Astrocyte (in vitro differentiated cells and primary cell): Measurements from ENCODE around the gene ZFR2. TPM values are rescaled to one million over a fixed set of nuclear protein-coding genes. Genes with fewer than 3 reads are reported as not detected.

Source experiments
- DNase-seq: peaks from one replicate; pipeline ENCODE4 v3.0.0-alpha.2; 2010; ENCODE audit warnings: low read depth
- FAIRE-seq: peaks from 2 replicates; lab custom pipeline; 2011; peaks lifted over from hg19 to GRCh38; lab: Jason Lieb, UNC
- H2AFZ ChIP-seq: 2 replicates; pipeline ENCODE4 v1.6.0; 2012; ENCODE audit warnings: low read depth, low read length, inconsistent platforms
- H3K27ac ChIP-seq: 2 replicates; pipeline ENCODE4 v1.5.1; 2011; ENCODE audit warnings: low read depth, low read length, inconsistent platforms
- H3K27me3 ChIP-seq: 2 replicates; pipeline ENCODE4 v1.6.0; 2011; ENCODE audit warnings: low read length, inconsistent platforms; ENCODE audit not compliant: insufficient read depth
- H3K36me3 ChIP-seq: 2 replicates; pipeline ENCODE4 v1.5.1; 2011; ENCODE audit warnings: low read length, inconsistent platforms; ENCODE audit not compliant: insufficient read depth
- H3K4me1 ChIP-seq: 2 replicates; pipeline ENCODE4 v1.5.1; 2011; ENCODE audit warnings: low read length, inconsistent platforms; ENCODE audit not compliant: insufficient read depth
- H3K4me2 ChIP-seq: 2 replicates; pipeline ENCODE4 v1.6.0; 2012; ENCODE audit warnings: low read length, inconsistent platforms
- H3K4me3 ChIP-seq: 2 replicates; pipeline ENCODE4 v1.5.1; 2011; ENCODE audit warnings: low read depth, mild to moderate bottlenecking, low read length, inconsistent platforms; ENCODE audit not compliant: insufficient read depth
- H3K79me2 ChIP-seq: 2 replicates; pipeline ENCODE4 v1.6.0; 2012; ENCODE audit warnings: mild to moderate bottlenecking, low read length, inconsistent platforms; ENCODE audit not compliant: insufficient read depth
- H3K9ac ChIP-seq: 2 replicates; pipeline ENCODE4 v1.6.0; 2012; ENCODE audit warnings: mild to moderate bottlenecking, low read length, inconsistent platforms
- H3K9me3 ChIP-seq: 2 replicates; pipeline ENCODE4 v1.5.1; 2012; ENCODE audit warnings: low read depth, mild to moderate bottlenecking, low read length, inconsistent platforms; ENCODE audit not compliant: insufficient read depth
- H4K20me1 ChIP-seq: 2 replicates; pipeline ENCODE4 v1.6.0; 2012; ENCODE audit warnings: low read length, inconsistent platforms; ENCODE audit not compliant: insufficient read depth
- H3K27ac Mint-ChIP-seq: one replicate; pipeline ENCODE4 v1.8.0; 2021; ENCODE audit warnings: mild to moderate bottlenecking, mixed read lengths; ENCODE audit not compliant: unreplicated experiment
- H3K27me3 Mint-ChIP-seq: one replicate; pipeline ENCODE4 v1.8.0; 2021; ENCODE audit warnings: low read depth, mixed read lengths; ENCODE audit not compliant: unreplicated experiment
- H3K36me3 Mint-ChIP-seq: one replicate; pipeline ENCODE4 v1.8.0; 2021; ENCODE audit warnings: low read depth, mixed read lengths; ENCODE audit not compliant: unreplicated experiment
- H3K4me1 Mint-ChIP-seq: one replicate; pipeline ENCODE4 v1.8.0; 2021; ENCODE audit warnings: low read depth, mixed read lengths; ENCODE audit not compliant: unreplicated experiment
- H3K4me3 Mint-ChIP-seq: one replicate; pipeline ENCODE4 v1.8.0; 2021; ENCODE audit warnings: mild to moderate bottlenecking, moderate library complexity, mixed read lengths; ENCODE audit not compliant: unreplicated experiment
- H3K9me3 Mint-ChIP-seq: one replicate; pipeline ENCODE4 v1.8.0; 2021; ENCODE audit warnings: mild to moderate bottlenecking, mixed read lengths; ENCODE audit not compliant: unreplicated experiment
- CTCF ChIP-seq: IDR thresholded peaks from 2 replicates; pipeline ENCODE4 v1.5.1; 2011; ENCODE audit warnings: low read depth, mild to moderate bottlenecking, inconsistent platforms, low read length, moderate library complexity; ENCODE audit not compliant: insufficient read depth
- EZH2 ChIP-seq: IDR thresholded peaks from 2 replicates; pipeline ENCODE4 v1.6.1; 2012; ENCODE audit warnings: mild to moderate bottlenecking, low read length, inconsistent platforms; ENCODE audit not compliant: insufficient read depth
- total RNA-seq: library from RNA; stranded (reverse); gene quantifications from 2 replicates; pipeline ENCODE4 v1.2.1, GENCODE V29; 2021

ZFR2 gene
- total RNA-seq, 1 donor from 2014 or later = 2.0 TPM

- Histone ChIP-seq H3K4me3 (no peak overlapping the region), H2AFZ (no peak overlapping the region), H3K79me2 (no peaks in the 10 kb centered on the region), H4K20me1 (no peaks in the 10 kb centered on the region), H3K9me3 (peaks cover 4% of the 10 kb centered on the region), H3K27ac (no peak overlapping the region), H3K36me3 (no peaks in the 10 kb centered on the region), H3K4me2 (no peak overlapping the region), H3K4me1 (no peaks in the 10 kb centered on the region), H3K27me3 (peaks cover 13% of the 10 kb centered on the region), H3K9ac (no peak overlapping the region)
- Mint-ChIP-seq H3K4me3 (no peak overlapping the region), H3K27me3 (peaks cover 49% of the 10 kb centered on the region), H3K4me1 (no peaks in the 10 kb centered on the region), H3K36me3 (no peaks in the 10 kb centered on the region), H3K27ac (no peak overlapping the region), H3K9me3 (peaks cover 10% of the 10 kb centered on the region)
- TF ChIP-seq EZH2 = no peak
- TF ChIP-seq CTCF = no peak
- FAIRE-seq (no peak), DNase-seq (no peak)
Observed at GRCh38 chr19:3873151-3873550, 4.3 kb upstream of the ZFR2 start.

GRCh38 chr19:3867971-3868769 lies 668 bp downstream of the ZFR2 start:
- Histone ChIP-seq H3K79me2 (no peaks in the 10 kb centered on the region), H2AFZ (no peak overlapping the region), H3K9me3 (peaks cover 4% of the 10 kb centered on the region), H3K4me3 (no peak overlapping the region), H3K27ac (no peak overlapping the region), H3K4me2 (no peak overlapping the region), H4K20me1 (no peaks in the 10 kb centered on the region), H3K9ac (no peak overlapping the region), H3K27me3 (peaks cover 36% of the 10 kb centered on the region), H3K4me1 (no peaks in the 10 kb centered on the region), H3K36me3 (no peaks in the 10 kb centered on the region)
- Mint-ChIP-seq H3K36me3 (no peaks in the 10 kb centered on the region), H3K9me3 (peaks cover 8% of the 10 kb centered on the region), H3K4me1 (no peaks in the 10 kb centered on the region), H3K4me3 (peak overlapping the region; percentile 60), H3K27ac (no peak overlapping the region), H3K27me3 (peaks cover 55% of the 10 kb centered on the region)
- no peak for FAIRE-seq
- no peak for DNase-seq
- TF ChIP-seq CTCF = no peak
- TF ChIP-seq EZH2 = peak; percentile 61
